SKM-1 (cell line): ENCODE data around the gene SMIM45.
A peak's percentile ranks its signal among the peaks of the same experiment; 100 is the strongest.

ENCODE experiments used
- DNase-seq: peaks from one replicate; lab custom pipeline; 2025; ENCODE audit not compliant: unreplicated experiment; lab: John Stamatoyannopoulos, UW

The SMIM45 gene

GRCh38 chr22:41966607-41967240 is 14.8 kb downstream of the SMIM45 start:
- DNase-seq, result peak; percentile 56

GRCh38 chr22:41968601-41969000 is 16.7 kb downstream of the SMIM45 start:
- DNase-seq, result no peak

- DNase-seq, result no peak
Measured at GRCh38 chr22:41969110-41969646, 17.2 kb downstream of the SMIM45 start, which contains the start of gene SEPTIN3. Gene SEPTIN3, plus strand, starts transcription at chr22:41969443. Its CDS starts 2,050 bp downstream, at chr22:41971493.

- no peak for DNase-seq
Measured at GRCh38 chr22:41970601-41971000, 18.7 kb downstream of the SMIM45 start.

- DNase-seq, result no peak
Measured at GRCh38 chr22:41971431-41971830, 19.5 kb downstream of the SMIM45 start.

GRCh38 chr22:41974691-41975290 is 22.8 kb downstream of the SMIM45 start:
- no peak for DNase-seq

GRCh38 chr22:41975299-41976069 is 23.5 kb downstream of the SMIM45 start:
- no peak for DNase-seq

- no peak for DNase-seq
Measured at GRCh38 chr22:41976070-41976901, 24.3 kb downstream of the SMIM45 start.

- no peak for DNase-seq
Measured at GRCh38 chr22:41976961-41977566, 25.1 kb downstream of the SMIM45 start.

GRCh38 chr22:41978732-41979131 is 26.8 kb downstream of the SMIM45 start:
- no peak for DNase-seq

- DNase-seq, result no peak
Measured at GRCh38 chr22:41979423-41980250, 27.7 kb downstream of the SMIM45 start.

GRCh38 chr22:41982865-41983264 is 30.9 kb downstream of the SMIM45 start:
- no peak for DNase-seq

- peak; percentile 32 for DNase-seq
Measured at GRCh38 chr22:41983513-41984405, 31.8 kb downstream of the SMIM45 start.

GRCh38 chr22:41987276-41987675 is 35.3 kb downstream of the SMIM45 start:
- no peak for DNase-seq

GRCh38 chr22:41989246-41989645 is 37.3 kb downstream of the SMIM45 start:
- DNase-seq, result no peak

GRCh38 chr22:41991111-41991510 is 39.2 kb downstream of the SMIM45 start:
- DNase-seq, result no peak

GRCh38 chr22:41992496-41992895 is 40.5 kb downstream of the SMIM45 start:
- no peak for DNase-seq

GRCh38 chr22:41995211-41995610 is 43.3 kb downstream of the SMIM45 start:
- no peak for DNase-seq

- DNase-seq, result no peak
Measured at GRCh38 chr22:41996826-41997225, 44.9 kb downstream of the SMIM45 start.
